NT2/D1 (cell line): Measurements from ENCODE around the gene BCOR.

ENCODE experiments used
- SUZ12 ChIP-seq: IDR thresholded peaks from 2 replicates; pipeline ENCODE4 v1.6.1; 2011; ENCODE audit not compliant: insufficient read length, insufficient read depth; ENCODE audit errors: extremely low read depth
- YY1 ChIP-seq: IDR thresholded peaks from 2 replicates; pipeline ENCODE4 v1.6.1; 2011; ENCODE audit not compliant: insufficient read length, insufficient read depth
- ZNF274 ChIP-seq: IDR thresholded peaks from 2 replicates; pipeline ENCODE4 v1.6.1; 2011; ENCODE audit warnings: mild to moderate bottlenecking, low read depth, low read length

DNA sequence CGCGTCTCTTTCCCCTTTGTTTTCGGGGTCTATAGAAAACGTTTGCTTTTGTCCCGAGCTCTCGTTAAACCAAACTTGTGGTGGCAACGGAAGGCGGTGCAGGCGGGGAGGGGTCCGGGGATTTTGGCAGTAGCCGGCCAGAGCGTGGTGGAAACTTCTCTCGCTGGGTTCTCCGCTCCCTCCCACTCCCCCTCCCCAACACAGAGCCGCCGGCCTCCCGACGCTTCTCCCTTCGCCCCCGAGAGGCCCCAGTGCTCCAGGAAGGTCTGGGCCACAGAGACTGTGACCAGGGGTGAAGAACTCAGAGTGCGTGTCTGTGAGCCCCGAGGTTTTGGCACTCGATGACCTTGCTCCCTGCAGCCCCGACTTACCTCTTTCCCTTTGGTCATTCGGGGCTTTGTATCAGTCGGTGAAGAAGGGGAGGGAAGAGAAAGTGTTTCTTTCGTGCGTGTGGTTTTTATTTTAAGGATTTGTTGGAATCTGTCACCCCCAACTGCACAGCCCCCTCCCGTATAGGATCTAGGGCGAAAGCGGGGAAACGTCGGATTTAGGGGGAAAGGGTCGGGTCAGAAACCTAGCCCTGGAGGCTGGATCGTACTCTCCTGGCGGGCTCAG is 9.0 kb upstream of the BCOR start:
- TF ChIP-seq YY1 (no peak), ZNF274 (no peak), SUZ12 (no peak)
